A673 (cell line): ENCODE measurements around the gene WDR36. TPM values are rescaled to one million over a fixed set of nuclear protein-coding genes. Genes with fewer than 3 reads are reported as not detected.

Experiments
- Bru-seq: library from RNA; stranded (reverse); fragments of 400-500 nt; gene quantifications from one replicate; lab custom pipeline; 2021; lab: Mats Ljungman, UMichigan
- BruChase-seq, 2 experiments: library from RNA; stranded (reverse); fragments of 400-500 nt; gene quantifications; one replicate each; lab custom pipeline; 2021; lab: Mats Ljungman, UMichigan
- BruUV-seq: library from RNA; stranded (reverse); fragments of 400-500 nt; replicated peaks from 2 replicates; lab custom pipeline; 2021; lab: Mats Ljungman, UMichigan
- CTCF ChIA-PET: fragments of 300-600 bp; sonication (Branson Sonifier 250); formaldehyde crosslinking; loops from one replicate; lab custom pipeline; 2022; ENCODE audit warnings: antibody characterized with exemption; lab: Charles Lee
- POLR2A ChIA-PET: fragments of 300-600 bp; sonication (Branson Sonifier 250); formaldehyde crosslinking; loops from one replicate; lab custom pipeline; 2022; ENCODE audit warnings: antibody characterized with exemption; ENCODE audit not compliant: low non-redundant PET; lab: Charles Lee
- DNase-seq: peaks from one replicate; pipeline ENCODE4 v3.0.0-alpha.2; 2015; ENCODE audit warnings: low spot score
- H3K27ac ChIP-seq: fragments of 200-600 bp; sonication (generic); 2 replicates; pipeline ENCODE4 v1.5.1; 2016; ENCODE audit warnings: mixed run types, low read depth, mild to moderate bottlenecking, mixed read lengths, antibody characterized with exemption, low read length; ENCODE audit not compliant: poor library complexity, severe bottlenecking
- H3K27me3 ChIP-seq: fragments of 200-600 bp; sonication (generic); replicated peaks from 2 replicates; pipeline ENCODE4 v1.6.1; 2017; ENCODE audit warnings: mixed run types, low read depth, mild to moderate bottlenecking, mixed read lengths, antibody characterized with exemption, low read length; ENCODE audit not compliant: insufficient read depth, poor library complexity
- H3K36me3 ChIP-seq: fragments of 200-600 bp; sonication (generic); 2 replicates; pipeline ENCODE4 v1.6.1; 2016; ENCODE audit warnings: mixed run types, mild to moderate bottlenecking, mixed read lengths, antibody characterized with exemption, low read length; ENCODE audit not compliant: insufficient read depth, poor library complexity, severe bottlenecking
- H3K4me1 ChIP-seq: fragments of 200-600 bp; sonication (generic); 2 replicates; pipeline ENCODE4 v1.6.1; 2017; ENCODE audit warnings: mixed run types, mild to moderate bottlenecking, mixed read lengths, antibody characterized with exemption, low read length; ENCODE audit not compliant: insufficient read depth, poor library complexity, severe bottlenecking
- H3K4me3 ChIP-seq: fragments of 200-600 bp; sonication (generic); 2 replicates; pipeline ENCODE4 v1.5.1; 2016; ENCODE audit warnings: low read depth, mixed run types, mild to moderate bottlenecking, mixed read lengths, low read length; ENCODE audit not compliant: poor library complexity, severe bottlenecking
- H3K9me3 ChIP-seq: fragments of 200-600 bp; sonication (generic); 2 replicates; pipeline ENCODE4 v1.6.1; 2016; ENCODE audit warnings: mixed run types, low read depth, mild to moderate bottlenecking, mixed read lengths, antibody characterized with exemption, low read length; ENCODE audit not compliant: poor library complexity, severe bottlenecking
- CTCF ChIP-seq: fragments of 300-800, 200-600 bp; sonication (generic); conservative IDR thresholded peaks from 2 replicates; pipeline ENCODE4 v1.5.1; 2017; ENCODE audit warnings: low read depth, mild to moderate bottlenecking, antibody characterized with exemption, low read length, moderate library complexity, mixed read lengths
- EZH2 ChIP-seq: fragments of 200-600 bp; sonication (generic); IDR thresholded peaks from 2 replicates; pipeline ENCODE4 v1.6.1; 2017; ENCODE audit warnings: borderline replicate concordance, low read depth, mild to moderate bottlenecking, mixed read lengths, antibody characterized with exemption, low read length; ENCODE audit not compliant: poor library complexity, severe bottlenecking
- intact Hi-C: fragments of 100-400 bp; cut with micrococcal nuclease; formaldehyde crosslinking; loops from one replicate; pipeline ENCODE4 v1.10.0; 2022; ENCODE audit not compliant: unreplicated experiment
- long read RNA-seq: library from polyadenylated mRNA; stranded (forward); transcript quantifications from one replicate; pipeline ENCODE4 v2.0.0, GENCODE V29; 2022
- total RNA-seq: library from RNA; stranded (reverse); gene quantifications from 2 replicates; pipeline ENCODE4 v1.2.3, GENCODE V29; 2021

WDR36 gene
- total RNA-seq (32.4 and 33.0 TPM in 2 replicates), Bru-seq, nascent RNA (percentile 94 among the genes with signal in this experiment), BruChase-seq, experiment 1, labeled RNA remaining after a 2-hour chase (percentile 92 among the genes with signal in this experiment), BruChase-seq, experiment 2, labeled RNA remaining after a 6-hour chase (percentile 88 among the genes with signal in this experiment)
- long read RNA-seq, full-length matches to known transcripts, result 35 of 50 reads
- long read RNA-seq, partial matches to known transcripts, result 1 of 50 reads
- long read RNA-seq, other reads (novel, unspliced or antisense), result 14 of 50 reads

- H3K4me1 ChIP-seq, result no peaks in the 10 kb centered on the region
- intact Hi-C loops, result loop anchor here (10.0 kb wide), 1 partner anchor 337 kb away; no protein-coding TSS in a partner anchor
- POLR2A ChIA-PET, result interaction anchor here (0.6 kb wide), 1 partner anchor 323 kb away, joined by 3 read pairs; no protein-coding TSS in a partner anchor
- TSS peak; percentile 35 for BruUV-seq
- peaks cover 5% of the 10 kb centered on the region for H3K36me3 ChIP-seq
- no peaks in the 10 kb centered on the region for H3K27me3 ChIP-seq
- DNase-seq, result peak; percentile 96
- H3K27ac ChIP-seq, result peak within 1 kb of the TSS; percentile 74
- CTCF ChIA-PET, result interaction anchor here (0.7 kb wide), 1 partner anchor 188 kb away, joined by 3 read pairs; no protein-coding TSS in a partner anchor
- H3K9me3 ChIP-seq, result no peaks in the 10 kb centered on the region
- peak within 1 kb of the TSS; percentile 73 for H3K4me3 ChIP-seq
- TF ChIP-seq CTCF (no peak), EZH2 (no peak)
Measured at GRCh38 chr5:111092062-111092853, at the start of gene WDR36. Gene WDR36, plus strand, starts transcription at chr5:111092348. Its CDS starts 109 bp downstream, at chr5:111092457.

- no peak overlapping the region for H3K4me3 ChIP-seq
- intact Hi-C loops, result no loop called here
- no peaks in the 10 kb centered on the region for H3K27me3 ChIP-seq
- POLR2A ChIA-PET, result no interaction called here
- CTCF ChIA-PET, result no interaction called here
- H3K27ac ChIP-seq, result no peak overlapping the region
- no peaks in the 10 kb centered on the region for H3K9me3 ChIP-seq
- TF ChIP-seq EZH2 (no peak), CTCF (no peak)
- DNase-seq, result peak; percentile 71
- BruUV-seq, result no TSS peak
- no peaks in the 10 kb centered on the region for H3K36me3 ChIP-seq
- no peaks in the 10 kb centered on the region for H3K4me1 ChIP-seq
Measured at GRCh38 chr5:111043712-111044506, 48.2 kb upstream of the WDR36 start.

- Histone ChIP-seq H3K4me1 (no peaks in the 10 kb centered on the region), H3K27ac (no peak overlapping the region), H3K9me3 (no peaks in the 10 kb centered on the region), H3K4me3 (no peak overlapping the region), H3K27me3 (peaks cover 23% of the 10 kb centered on the region), H3K36me3 (no peaks in the 10 kb centered on the region)
- ChIA-PET CTCF (no interaction called here), POLR2A (no interaction called here)
- no peak for TF ChIP-seq CTCF
- TF ChIP-seq EZH2, result no peak
- BruUV-seq, result no TSS peak
- intact Hi-C loops, result no loop called here
- no peak for DNase-seq
Measured at GRCh38 chr5:111058064-111058463, 34.1 kb upstream of the WDR36 start.
